SK-MEL-5 (cell line): ENCODE results near the gene TNFSF15. TPM values are rescaled to one million over a fixed set of nuclear protein-coding genes. Genes with fewer than 3 reads are reported as not detected.
"Not testable (repeated sequence)": the region's sequence is repeated elsewhere in the genome, so short reads cannot be mapped to it uniquely, and the experiment has no call there.

Source experiments
- DNase-seq: peaks from one replicate; pipeline ENCODE4 v3.0.0-alpha.2; 2016; ENCODE audit warnings: low read depth, low spot score
- in situ Hi-C: cut with HindIII; loops from 2 replicates; pipeline ENCODE4 v1.10.0; 2016; ENCODE audit warnings: low sequenced_read_pairs, high pct_unique_total_duplicates, low pct_unique_long_range_greater_than_20kb
- total RNA-seq: library from RNA; depleted of rRNA; stranded (reverse); fragments of >200 nt; shearing (Covaris generic); gene quantifications from 2 replicates; pipeline ENCODE4 v1.2.3, GENCODE V29; 2014; rRNA removed

Gene TNFSF15
- total RNA-seq, 1 experiment from 2014 or later, result not detected

DNA sequence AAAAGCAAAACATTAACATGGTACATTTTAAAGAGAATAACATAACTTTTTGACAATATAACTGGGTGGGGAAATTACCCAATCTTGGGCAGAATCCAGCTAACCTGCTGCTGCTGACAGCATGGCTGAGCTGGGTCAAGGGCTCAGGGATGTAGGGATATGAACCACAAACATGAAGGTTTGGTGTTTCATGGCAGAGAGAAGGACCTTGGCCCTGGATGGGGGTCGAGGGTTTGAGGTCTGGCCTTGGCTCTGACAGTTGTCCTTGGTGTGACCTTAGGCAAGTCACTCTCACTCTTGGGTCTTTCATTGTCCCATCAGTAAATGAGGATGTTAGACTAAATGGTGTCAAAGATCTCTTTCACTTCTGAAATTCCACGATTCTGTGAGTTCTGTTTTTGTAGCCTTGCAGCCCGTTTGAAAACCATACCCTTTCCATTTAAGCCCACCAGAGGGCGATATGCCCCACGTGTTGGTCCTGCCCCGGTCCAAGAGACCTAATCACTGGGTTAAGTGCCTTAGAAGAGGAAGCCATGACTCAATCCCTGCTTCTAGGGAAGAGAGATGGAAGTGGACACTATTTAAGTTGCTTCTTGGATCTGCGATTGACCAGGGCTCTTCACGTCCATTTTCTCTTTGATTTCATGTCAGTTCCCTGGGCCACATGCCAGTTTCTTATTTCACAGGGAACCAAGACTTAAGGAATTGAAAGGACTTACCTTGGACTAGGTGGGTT is 67.1 kb downstream of the TNFSF15 start:
- in situ Hi-C loops, result no loop called here
- peak; percentile 80 for DNase-seq

- DNase-seq, result no peak
- in situ Hi-C loops, result no loop called here
Observed at GRCh38 chr9:114737847-114738246, 68.0 kb downstream of the TNFSF15 start.

- in situ Hi-C loops, result no loop called here
- DNase-seq, result no peak
Observed at GRCh38 chr9:114737118-114737517, 68.7 kb downstream of the TNFSF15 start.

- in situ Hi-C loops, result no loop called here
- DNase-seq, result no peak
Observed at GRCh38 chr9:114735704-114736103, 70.1 kb downstream of the TNFSF15 start.

DNA sequence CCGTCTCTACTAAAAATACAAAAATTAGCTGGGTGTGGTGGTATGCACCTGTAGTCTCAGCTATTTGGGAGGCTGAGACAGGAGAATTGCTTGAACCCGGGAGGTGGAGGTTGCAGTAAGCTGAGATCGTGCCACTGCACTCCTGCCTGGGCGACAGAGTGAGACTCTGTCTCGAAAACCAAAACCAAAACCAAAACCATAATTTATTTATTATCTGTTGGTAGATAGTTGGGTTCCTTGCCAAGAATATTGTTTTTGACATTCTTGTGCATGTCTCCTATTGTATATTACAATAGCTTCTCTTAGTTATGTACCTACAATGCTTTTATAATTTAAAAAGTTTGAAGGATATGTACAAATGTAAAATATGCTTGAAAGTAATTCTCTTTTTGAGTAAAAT is 70.7 kb downstream of the TNFSF15 start:
- DNase-seq, in situ Hi-C loops: not testable (repeated sequence)

Other genes with a start within 250 kb of the TNFSF15 start
- 605 and 615 TPM in 2 replicates for gene ATP6V1G1, start 218.3 kb downstream of the TNFSF15 start, total RNA-seq
- 43.2 and 46.8 TPM in 2 replicates for gene TMEM268, start 194.7 kb downstream of the TNFSF15 start, total RNA-seq
- not detected in 2 replicates for gene TEX53, start 148.2 kb downstream of the TNFSF15 start, total RNA-seq
- gene TEX48, start 123.8 kb downstream of the TNFSF15 start, total RNA-seq, result not detected in 2 replicates
- not detected in 2 replicates for gene TNFSF8, start 124.6 kb upstream of the TNFSF15 start, total RNA-seq